ENCODE measurements around the gene CHEK2.
"Not testable (repeated sequence)": the region's sequence is repeated elsewhere in the genome, so short reads cannot be mapped to it uniquely, and the experiment has no call there.

DNA sequence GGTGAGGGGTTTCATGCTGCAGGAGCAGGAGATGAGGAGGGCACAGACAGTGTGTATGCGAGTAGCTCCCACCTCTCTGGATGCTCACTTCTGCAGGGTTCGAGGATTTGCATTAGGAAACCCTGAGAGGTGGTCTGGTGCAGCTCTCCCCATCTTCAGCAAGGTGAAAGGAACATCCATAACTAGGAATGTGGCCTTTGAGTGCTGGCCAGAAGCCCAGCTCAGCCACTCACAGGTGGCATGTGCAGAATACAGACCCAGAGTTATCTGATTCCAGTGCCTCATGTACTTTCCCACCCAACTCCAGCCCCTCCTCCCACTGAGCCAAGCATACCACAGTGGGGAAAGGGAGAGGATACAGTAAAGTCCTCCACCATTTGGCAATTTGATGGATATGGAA lies 51.8 kb downstream of the CHEK2 start:
- TF ChIP-seq POLR2AphosphoS5 (IDR thresholded peaks at IDR 0.05; ENCODE audit: low read depth, low read length); PAX5 (IDR thresholded peaks at IDR 0.05; ENCODE audit: insufficient read depth, low read length, severe bottlenecking): not testable (repeated sequence)

Measured in GM12891 (cell line).